HG03039 (cell line): ENCODE measurements around the gene MAD1L1.
"Not testable (repeated sequence)": the region's sequence is repeated elsewhere in the genome, so short reads cannot be mapped to it uniquely, and the experiment has no call there.

Experiments
- ATAC-seq: cut with Tn5 transposase; IDR thresholded peaks from one replicate; pipeline ENCODE4 v1.9.1; 2021; ENCODE audit warnings: mild to moderate bottlenecking, moderate library complexity; ENCODE audit not compliant: unreplicated experiment

MAD1L1 gene

DNA sequence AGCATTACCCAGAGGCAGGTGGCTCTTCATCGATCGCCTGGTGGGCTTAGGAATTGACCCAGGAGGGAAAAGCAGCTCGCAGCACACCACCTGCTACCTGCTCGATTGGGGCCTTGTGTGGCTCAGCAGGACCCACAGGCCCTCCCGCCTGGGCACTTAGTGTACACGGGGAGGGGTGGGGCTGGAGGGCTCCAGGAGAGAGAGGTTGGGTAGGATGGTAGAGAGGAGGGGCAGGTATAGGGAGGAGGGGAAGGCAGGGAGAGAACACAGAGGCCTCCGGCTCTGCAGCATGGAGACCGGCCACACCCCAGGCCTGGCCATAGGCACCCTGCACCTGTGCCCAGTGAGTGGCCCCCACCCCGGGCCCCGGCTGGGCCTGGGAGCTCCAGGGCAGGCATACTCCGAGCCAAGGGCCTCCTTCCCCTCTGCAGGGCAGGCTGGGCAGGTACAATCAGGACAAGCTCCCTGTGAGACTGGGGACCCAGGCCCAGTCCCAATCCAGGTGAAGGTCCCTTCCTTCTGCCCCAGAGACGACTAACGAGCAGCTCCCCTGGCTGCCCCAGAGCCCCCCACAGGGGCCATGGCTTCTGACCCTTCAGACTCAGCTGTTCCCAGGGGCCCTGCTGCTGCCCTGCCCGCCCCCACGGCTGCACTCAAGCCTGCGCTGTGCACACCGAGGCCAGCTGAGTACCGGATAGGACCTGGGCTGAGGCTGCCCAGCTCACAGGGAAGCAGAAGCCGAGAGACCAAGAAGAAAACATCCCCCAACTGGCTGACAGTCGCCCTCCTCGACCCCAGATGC, 358.0 kb downstream of the MAD1L1 start:
- ATAC-seq: not testable (repeated sequence)

- no peak for ATAC-seq
These were observed 358.7 kb downstream of the MAD1L1 start for GRCh38 chr7:1873857-1874589.

- ATAC-seq: no peak
These were observed 359.3 kb downstream of the MAD1L1 start for GRCh38 chr7:1873421-1873820.

DNA sequence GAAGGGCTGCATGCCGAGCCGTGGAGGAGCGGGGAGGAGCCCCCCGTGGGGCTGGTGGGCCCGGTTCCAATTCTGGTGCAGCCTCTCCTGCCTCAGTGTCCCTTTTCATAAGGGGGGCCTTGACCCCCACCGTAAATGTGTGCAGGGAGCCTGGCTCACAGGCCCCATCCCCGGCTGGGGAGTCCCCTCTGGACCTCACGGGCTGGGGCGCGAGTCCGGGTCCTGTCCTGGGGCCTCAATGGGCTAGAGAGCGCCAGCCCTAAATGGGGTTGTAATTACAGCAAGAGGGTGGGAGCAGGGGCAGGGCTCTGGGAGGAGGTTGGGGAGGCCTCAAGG, 359.7 kb downstream of the MAD1L1 start:
- no peak for ATAC-seq

GRCh38 chr7:1872191-1873069, 360.3 kb downstream of the MAD1L1 start:
- no peak for ATAC-seq

DNA sequence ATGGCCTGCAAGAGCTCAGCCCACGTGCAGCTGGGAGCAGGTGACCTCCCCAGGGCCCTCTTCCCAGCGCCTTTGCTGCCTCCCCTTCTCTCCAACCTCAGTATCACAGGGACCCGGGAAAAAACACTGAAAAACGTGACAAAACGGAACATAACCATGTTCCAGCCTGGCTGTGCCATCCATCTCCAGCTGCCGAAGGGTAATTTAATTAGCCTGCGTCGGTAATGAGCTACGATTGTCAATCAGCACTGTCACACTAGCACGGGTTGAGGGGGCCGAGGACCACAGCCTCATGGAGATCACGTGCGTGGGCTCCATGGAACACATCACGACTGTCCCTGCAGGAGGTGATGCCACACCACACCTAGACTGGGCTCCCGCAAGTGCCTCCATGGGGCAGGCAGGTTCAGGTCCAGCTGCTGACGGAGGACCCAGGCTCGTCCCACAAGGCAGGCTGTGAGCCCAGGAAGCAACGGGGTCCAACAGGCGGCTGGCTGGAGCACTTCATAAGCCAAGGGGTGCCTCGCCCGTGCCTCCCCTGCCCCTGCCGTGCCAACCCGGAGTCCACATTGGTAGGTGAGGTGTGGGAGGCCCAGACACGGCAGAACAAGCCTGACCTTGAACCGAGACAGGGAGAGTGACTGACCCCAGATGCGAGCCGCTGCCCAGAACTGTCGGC, 363.2 kb downstream of the MAD1L1 start:
- no peak for ATAC-seq

DNA sequence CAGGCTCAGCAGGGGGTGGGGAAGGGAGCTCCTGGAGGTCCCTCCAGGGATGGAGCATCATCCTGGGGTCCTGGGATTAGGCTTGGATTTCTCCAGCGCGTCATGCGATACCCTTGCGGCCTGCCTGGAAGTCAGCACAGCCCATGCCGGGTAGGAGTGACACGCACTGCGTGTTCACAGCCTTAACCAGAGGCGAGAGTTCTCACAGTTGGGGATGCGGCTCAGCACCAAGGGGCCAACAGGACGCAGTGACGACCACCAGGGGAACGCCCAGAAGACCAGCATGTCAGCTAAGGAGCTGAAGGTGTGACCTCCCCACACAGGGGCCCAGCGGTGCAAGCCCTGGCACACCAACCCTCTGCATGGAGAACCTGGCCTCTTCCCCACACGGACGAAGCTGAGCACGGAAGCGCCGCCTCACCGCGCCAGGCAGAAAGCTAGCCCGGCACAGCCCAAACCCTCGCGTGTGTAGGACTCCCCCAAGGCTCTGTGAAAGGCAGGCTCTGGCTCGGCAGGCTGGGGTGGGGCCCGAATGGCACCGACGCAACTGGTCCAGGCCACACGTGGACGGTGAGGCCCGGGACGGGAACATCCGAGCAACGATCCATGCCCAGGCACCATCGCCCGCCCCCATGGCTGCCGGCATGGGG, 364.1 kb downstream of the MAD1L1 start:
- ATAC-seq: no peak

- ATAC-seq: no peak
These were observed 365.1 kb downstream of the MAD1L1 start for GRCh38 chr7:1867370-1868260.

DNA sequence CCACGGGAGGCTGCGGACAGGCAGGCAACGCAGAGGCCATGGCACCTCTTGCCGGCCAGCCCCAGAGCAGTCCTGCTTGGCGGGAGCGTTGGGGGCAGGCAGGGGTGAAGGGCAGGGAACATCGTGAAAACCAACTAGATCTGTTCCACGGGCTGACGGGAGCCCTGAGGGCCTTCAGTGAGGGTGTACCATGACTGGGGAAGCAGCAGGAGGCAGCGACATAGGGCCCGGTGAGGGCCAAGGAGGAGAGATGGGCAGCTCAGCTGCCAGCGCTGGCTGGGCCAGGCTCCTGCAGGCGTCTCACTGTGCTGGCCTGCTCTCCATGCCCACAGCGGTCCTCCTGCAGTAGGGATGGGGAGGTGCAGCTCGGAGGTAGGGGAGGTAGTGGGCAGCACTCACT, 366.1 kb downstream of the MAD1L1 start:
- ATAC-seq: no peak

DNA sequence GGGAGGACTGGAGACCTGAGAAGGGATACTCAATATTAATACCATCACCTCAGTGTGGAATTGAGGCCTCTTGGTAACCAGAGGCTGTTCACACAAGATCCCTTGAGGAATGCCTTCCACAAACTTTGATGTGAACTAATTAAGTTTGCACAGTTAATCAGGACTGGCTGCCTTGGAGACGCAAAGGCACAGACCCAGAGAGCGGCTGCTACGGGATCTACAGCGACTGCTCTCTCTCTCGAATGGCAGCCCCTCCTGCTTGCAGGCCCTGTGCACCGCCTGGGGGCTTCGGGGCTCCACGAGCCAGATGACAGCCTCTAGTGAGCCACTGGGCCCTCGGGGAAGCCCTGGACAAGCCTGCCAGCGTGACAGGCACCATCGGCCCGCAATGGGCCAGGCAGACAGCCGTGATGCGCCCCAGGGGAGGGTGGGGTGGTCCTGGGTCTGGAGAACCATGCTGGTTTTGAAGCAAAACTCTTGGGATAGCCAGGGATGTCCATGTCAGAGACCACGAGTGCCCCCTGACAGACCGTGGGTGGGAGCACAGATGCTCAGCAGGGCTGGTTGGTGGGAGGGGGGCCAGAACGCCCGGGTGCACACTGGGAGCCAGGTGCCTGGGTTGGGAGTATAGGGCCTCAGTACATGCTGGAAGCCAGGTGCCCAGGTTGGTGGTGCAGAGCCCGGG, 367.0 kb downstream of the MAD1L1 start:
- no peak for ATAC-seq

GRCh38 chr7:1865000-1865555, 367.7 kb downstream of the MAD1L1 start:
- ATAC-seq: no peak

DNA sequence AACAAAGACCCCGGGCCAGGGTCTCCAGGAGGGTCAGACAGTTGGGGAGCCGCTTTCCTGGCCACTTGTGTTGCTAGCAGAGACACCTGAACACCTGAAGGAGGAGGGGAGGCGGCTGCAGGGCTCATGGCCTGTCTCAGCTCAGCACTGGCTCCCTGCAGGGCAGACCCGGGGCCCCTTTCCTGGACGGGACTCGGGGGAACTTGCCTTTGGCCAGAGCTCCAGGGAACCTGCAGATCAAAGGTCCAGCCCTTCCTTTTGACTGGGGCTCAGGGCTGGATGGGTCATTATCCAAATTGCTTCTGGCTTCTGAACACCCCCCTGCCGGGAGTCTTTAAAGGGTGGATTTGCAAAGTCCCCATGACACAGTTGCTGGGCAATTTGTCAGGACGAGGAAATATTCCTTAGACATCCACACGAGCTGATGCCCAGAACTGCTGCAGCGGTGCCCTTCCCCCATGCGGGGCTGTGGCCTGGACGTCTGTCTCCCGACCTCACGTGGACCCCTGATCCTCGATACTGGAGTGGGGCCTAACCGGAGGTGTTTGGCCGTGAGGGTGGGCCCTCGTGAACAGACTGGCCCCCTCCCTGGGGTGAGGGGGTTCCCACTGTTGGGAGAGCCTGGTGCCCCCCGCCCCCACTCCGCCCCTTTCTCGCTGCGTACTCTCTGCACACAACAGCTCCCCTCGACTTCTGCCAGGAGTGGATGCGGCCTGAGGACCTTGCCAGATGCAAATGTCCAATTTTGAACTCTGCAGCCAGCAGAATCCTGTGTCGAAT, 368.4 kb downstream of the MAD1L1 start:
- ATAC-seq: no peak

DNA sequence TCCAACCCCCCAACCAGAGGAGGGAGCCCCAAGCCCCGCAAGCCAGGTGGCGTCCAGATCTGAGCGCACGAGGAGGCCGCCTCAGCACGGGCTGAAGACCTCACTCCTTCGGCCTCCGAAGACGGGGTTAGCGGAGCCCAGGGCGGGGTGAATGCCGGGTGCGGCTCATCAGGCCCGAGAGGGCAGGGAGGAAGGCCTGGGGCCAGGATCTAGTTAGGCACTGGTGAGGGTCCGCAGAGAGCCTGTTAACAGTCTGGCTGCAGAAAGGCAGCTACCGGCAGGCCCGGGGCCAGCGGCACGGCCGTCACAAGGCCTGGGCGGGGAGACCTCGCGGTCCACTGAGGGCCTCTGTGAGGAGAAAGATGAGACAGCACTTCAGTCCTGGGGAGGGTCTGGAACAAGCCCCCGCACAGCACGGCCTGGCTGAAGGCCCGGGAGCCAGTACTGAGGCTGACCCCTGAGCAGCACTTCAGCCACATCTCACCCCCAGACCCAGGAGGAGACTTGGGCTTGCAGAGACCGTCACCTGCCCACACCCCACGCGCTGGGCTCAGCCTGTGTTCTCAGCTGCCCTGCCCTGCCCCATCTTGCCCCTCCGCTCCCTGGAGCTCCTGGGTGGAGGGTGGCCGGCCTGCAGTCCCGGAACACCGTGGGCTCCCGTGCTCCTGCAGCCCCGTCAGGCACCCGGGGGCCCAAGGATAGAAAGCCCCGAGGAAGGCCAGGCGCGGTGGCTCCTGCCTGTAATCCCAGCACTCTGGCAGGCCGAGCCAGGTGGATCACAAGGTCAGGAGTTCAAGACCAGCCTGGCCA, 369.4 kb downstream of the MAD1L1 start:
- ATAC-seq: no peak

DNA sequence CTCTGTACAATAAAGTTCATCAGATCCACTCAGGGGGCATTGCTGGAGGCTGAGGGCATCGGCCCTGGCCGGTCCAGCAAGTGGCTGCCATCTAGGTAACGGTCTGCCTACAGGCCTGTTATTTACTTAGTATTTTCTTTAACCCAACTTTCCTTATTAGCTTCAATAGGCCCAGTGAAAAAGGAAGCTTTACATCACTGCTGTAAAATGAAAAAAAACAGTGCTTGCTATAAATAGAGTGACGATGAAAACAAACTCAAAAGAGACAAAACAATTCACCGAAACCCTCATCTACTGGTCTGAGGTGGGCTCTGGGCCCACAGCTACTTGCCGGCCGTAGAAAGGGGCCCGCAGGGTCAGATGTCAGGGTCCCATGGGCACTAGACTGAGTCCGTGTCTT, 370.2 kb downstream of the MAD1L1 start:
- ATAC-seq: no peak

- no peak for ATAC-seq
These were observed 370.8 kb downstream of the MAD1L1 start for GRCh38 chr7:1861799-1862458.
